HG02763 (cell line): ENCODE results near the gene EHD1.

ENCODE experiments used
- ATAC-seq: cut with Tn5 transposase; IDR thresholded peaks from one replicate; pipeline ENCODE4 v1.9.1; 2021; ENCODE audit warnings: mild to moderate bottlenecking, moderate library complexity; ENCODE audit not compliant: unreplicated experiment

EHD1 gene

GRCh38 chr11:64878494-64879243, at the start of gene EHD1:
Gene EHD1 (minus strand): TSS chr11:64878621. CDS start chr11:64878464, 157 bp downstream.
- ATAC-seq: peak; percentile 76

- ATAC-seq: no peak
Measured at GRCh38 chr11:64926689-64927088, 48.3 kb upstream of the EHD1 start.

- no peak for ATAC-seq
Measured at GRCh38 chr11:64925536-64926436, 47.4 kb upstream of the EHD1 start.

GRCh38 chr11:64924910-64925284, 46.5 kb upstream of the EHD1 start:
- no peak for ATAC-seq

GRCh38 chr11:64923944-64924909, 45.8 kb upstream of the EHD1 start, which contains the start of gene PPP2R5B:
Gene PPP2R5B (plus strand): TSS chr11:64924689. CDS start chr11:64925735, 1,046 bp downstream.
- peak; percentile 76 for ATAC-seq

GRCh38 chr11:64923151-64923661, 44.8 kb upstream of the EHD1 start:
- no peak for ATAC-seq

GRCh38 chr11:64921384-64921783, 43.0 kb upstream of the EHD1 start:
- ATAC-seq: no peak

- ATAC-seq: no peak
Measured at GRCh38 chr11:64920124-64920523, 41.7 kb upstream of the EHD1 start.

- ATAC-seq: no peak
Measured at GRCh38 chr11:64919627-64920026, 41.2 kb upstream of the EHD1 start.

- no peak for ATAC-seq
Measured at GRCh38 chr11:64918017-64918416, 39.6 kb upstream of the EHD1 start.

GRCh38 chr11:64917663-64917995, 39.2 kb upstream of the EHD1 start:
- ATAC-seq: no peak

- ATAC-seq: peak; percentile 92
Measured at GRCh38 chr11:64916775-64917662, 38.6 kb upstream of the EHD1 start, which contains the start of gene ATG2A. Gene ATG2A (minus strand): TSS chr11:64917209. CDS start chr11:64917135, 74 bp downstream.

GRCh38 chr11:64916040-64916774, 37.8 kb upstream of the EHD1 start:
- ATAC-seq: no peak

- ATAC-seq: no peak
Measured at GRCh38 chr11:64915376-64915887, 37.0 kb upstream of the EHD1 start.

GRCh38 chr11:64914123-64914522, 35.7 kb upstream of the EHD1 start:
- ATAC-seq: no peak

GRCh38 chr11:64913171-64913727, 34.8 kb upstream of the EHD1 start:
- ATAC-seq: no peak

- no peak for ATAC-seq
Measured at GRCh38 chr11:64911689-64912088, 33.3 kb upstream of the EHD1 start.

GRCh38 chr11:64911142-64911541, 32.7 kb upstream of the EHD1 start:
- ATAC-seq: no peak
